GM21390 (cell line): Measurements from ENCODE around the gene ASIC3.
"Not testable (repeated sequence)": the region's sequence is repeated elsewhere in the genome, so short reads cannot be mapped to it uniquely, and the experiment has no call there.

ENCODE experiments used
- ATAC-seq: cut with Tn5 transposase; IDR thresholded peaks from one replicate; pipeline ENCODE4 v1.9.1; 2021; ENCODE audit not compliant: unreplicated experiment

The ASIC3 gene

GRCh38 chr7:151032936-151033863 lies 15.1 kb upstream of the ASIC3 start:
- ATAC-seq = no peak

DNA sequence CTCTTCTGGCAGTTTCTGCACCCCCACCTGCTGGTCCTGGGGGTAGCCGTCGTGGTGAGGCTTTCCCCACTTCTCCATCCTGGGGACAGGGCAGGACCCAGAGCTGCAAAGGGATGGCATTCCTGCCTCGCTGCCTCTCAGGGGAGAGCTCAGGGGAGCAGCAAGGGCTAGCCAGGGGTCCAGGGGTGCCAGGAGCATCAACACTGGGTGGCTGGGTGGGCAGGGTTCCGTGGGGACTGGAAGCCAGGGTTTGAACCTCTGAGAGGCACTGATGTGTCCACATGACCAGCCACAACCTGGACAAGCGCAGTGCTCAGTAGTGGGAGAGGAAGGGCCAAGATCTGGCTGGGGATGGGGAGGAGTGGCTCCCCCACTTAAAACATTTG lies 14.5 kb upstream of the ASIC3 start:
- no peak for ATAC-seq

GRCh38 chr7:151034312-151035025 lies 13.9 kb upstream of the ASIC3 start:
- ATAC-seq = no peak

DNA sequence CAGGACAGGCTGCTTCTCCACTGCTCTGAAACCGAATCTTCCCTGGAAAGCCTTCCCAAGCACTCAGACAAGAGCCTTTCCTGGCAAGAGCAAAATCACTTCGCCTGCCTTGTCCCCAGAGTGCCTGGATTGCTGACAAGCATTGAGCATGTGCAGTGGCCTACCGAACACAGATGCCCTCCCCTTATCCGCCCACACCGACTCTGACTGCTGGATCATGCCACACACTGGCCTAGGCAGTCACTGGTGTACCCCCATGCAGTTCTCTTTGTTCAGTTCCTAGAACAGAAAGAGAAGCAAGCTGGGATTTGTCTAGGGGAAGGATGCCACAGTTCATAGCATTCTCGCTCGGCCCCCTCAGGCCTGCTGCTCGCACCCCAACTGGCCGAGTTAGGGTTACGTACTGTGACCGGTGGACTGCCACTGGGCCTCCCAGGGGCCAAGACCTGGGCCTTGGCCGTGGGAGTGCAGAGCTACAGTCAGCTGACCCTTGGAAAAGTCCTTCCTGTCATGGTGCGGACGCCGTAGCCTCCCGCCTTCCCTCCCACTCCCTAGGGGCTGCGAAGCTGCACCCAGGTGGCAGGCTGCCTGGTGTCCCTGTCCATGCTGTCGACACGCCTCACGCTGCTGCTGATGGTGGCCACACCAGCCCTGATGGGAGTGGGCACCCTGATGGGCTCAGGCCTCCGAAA lies 13.2 kb upstream of the ASIC3 start:
- no peak for ATAC-seq

DNA sequence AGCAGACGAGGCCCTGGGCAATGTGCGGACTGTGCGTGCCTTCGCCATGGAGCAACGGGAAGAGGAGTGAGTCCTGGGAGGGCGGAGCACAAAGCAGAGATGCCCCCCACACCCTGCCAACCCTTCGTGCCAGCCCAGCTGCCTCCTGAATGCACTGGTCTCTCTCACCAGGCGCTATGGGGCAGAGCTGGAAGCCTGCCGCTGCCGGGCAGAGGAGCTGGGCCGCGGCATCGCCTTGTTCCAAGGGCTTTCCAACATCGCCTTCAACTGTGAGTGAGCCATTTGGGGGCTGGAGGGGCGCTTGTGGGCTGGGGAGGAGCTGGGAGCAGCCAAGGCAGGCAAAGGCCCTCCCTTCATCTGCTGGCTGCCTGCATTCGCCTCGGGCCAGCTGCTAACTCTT lies 12.4 kb upstream of the ASIC3 start:
- ATAC-seq = no peak

DNA sequence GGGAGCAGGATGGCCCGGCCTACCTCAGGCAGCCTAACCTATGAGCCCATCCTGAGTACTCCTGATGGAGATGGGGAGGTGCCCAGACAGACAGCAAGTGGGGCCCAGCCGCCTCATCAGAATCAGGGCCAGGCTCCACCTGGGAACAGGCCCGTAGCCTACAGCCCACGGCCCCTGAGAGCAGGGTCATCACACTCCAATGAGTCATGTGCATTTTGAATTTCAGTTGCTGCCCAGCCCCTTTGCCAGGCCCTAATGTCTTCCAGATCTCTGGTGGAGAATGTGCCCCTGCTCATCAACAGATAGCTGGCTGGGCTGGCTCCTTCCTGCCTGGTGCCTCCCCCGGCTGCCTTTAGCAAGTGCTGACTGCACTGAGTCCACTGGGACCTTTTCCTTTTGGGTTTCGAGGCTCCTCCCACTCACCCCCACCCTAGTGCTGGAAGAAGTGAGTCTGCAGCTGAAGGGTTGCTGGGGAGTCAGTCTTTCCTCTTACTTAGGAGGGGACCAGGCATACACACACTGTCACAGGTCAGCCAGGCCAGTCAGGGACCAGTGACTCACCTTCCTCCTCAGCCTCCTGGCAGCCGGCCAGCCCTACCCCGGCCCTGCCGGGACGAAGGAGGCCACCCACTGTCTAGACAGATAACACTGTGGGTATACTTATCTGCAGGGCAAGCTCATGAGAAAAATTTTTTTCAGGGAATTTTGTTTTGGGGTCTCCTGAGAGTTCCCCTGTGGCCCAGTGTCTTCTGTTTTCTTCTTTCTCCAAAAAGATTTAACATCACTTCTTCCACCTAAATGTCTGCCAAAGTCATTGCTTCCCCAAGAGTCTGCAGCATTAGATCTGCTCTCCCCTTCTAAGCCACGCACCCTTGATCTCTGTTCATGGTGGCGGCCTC lies 9.1 kb upstream of the ASIC3 start:
- ATAC-seq = no peak

DNA sequence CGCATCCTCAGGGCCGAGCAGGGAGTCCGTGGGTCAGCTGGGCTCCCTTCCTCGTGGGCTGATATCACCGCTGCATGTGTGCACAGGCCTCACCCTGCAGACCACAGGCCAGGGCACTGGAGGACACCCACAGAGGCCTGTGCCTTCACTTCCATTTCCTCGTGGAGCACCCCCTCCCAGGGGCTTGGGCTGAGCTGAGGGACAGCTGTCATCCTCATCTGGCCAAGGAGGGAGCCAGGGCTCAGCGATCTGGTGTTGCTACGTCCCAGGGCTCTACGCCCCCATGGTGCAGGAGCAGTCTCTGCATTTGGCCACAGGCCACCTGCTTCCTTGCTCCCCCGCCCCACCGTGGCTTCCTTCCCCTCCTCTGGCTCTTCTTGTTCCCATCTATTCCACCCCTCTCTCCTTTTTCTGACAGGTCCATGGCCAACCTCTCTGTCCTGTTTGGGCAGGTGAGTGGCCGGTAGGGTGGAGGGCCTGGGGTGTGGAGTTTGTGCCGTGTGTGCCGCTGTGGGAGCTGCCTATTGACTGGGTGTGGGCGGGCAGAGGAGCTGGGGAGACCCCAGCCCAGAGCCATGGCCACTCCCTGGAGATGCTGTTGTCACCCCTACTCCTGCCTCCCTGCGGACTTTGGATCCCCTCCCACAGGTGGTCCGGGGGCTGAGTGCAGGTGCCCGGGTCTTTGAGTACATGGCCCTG lies 8.3 kb upstream of the ASIC3 start:
- ATAC-seq = no peak

DNA sequence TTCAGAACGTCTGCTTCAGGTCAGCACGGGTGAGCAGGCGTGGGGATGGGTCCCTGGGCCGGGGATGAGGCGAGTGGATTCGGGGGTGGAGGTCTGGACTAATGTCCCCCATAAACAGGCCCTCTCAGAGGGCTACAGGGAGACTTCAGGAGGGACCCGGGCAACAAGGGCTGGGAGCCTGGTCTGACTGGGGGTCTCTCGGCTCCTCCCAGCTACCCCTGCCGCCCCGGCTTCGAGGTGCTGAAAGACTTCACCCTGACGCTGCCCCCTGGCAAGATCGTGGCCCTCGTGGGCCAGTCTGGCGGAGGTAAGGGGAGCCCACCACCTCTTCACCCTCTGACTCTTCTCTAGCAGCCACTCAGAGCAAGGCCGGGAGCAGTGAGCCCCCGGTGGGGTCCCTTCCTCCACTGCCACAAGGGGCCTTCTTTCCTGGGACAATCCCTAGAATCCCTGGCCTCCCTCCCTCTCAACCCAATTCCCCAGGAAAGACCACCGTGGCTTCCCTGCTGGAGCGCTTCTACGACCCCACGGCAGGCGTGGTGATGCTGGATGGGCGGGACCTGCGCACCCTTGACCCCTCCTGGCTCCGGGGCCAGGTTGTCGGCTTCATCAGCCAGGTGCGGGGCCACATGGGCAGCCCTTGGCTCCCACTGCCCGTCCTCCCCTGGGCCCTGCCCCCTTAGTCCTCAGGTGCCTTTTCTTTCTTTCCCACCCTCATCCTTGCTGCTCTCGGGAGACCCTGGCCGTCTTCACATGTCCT lies 7.5 kb upstream of the ASIC3 start:
- no peak for ATAC-seq

DNA sequence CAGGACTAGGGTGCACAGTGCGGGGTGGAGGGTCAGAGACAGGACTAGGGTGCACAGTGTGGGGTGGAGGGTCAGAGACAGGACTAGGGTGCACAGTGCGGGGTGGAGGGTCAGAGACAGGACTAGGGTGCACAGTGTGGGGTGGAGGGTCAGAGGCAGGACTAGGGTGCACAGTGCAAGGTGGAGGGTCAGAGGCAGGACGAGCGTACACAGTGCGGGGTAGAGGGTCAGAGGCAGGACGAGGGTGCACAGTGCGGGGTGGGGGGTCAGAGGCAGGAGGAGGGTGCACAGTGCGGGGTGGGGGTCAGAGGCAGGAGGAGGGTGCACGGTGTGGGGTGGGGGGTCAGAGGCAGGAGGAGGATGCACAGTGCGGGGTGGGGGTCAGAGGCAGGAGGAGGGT lies 4.9 kb upstream of the ASIC3 start:
- not testable (repeated sequence) for ATAC-seq

- no peak for ATAC-seq
These were observed 4.4 kb upstream of the ASIC3 start for GRCh38 chr7:151043959-151044358.

- no peak for ATAC-seq
These were observed 3.1 kb upstream of the ASIC3 start for GRCh38 chr7:151045262-151045661.

DNA sequence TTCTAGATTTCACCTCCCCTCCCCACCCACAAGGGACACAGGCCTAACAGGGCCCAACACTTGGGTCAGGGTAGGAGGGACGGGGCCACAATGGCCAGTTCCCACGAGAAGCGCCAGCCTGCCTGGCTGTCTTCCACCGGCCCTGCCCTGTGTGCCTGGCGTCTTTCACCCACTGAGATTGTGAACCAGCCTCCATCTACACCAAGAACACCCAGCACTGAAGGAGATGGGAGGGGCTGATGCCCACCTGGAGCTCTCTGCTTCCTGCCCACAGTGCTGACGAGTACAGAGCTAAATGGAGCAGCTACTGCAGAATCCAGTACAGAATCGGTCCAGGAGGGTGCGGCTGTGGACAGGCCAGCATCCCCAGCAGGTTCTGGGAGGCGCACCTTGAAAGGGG lies 2.4 kb upstream of the ASIC3 start:
- no peak for ATAC-seq

DNA sequence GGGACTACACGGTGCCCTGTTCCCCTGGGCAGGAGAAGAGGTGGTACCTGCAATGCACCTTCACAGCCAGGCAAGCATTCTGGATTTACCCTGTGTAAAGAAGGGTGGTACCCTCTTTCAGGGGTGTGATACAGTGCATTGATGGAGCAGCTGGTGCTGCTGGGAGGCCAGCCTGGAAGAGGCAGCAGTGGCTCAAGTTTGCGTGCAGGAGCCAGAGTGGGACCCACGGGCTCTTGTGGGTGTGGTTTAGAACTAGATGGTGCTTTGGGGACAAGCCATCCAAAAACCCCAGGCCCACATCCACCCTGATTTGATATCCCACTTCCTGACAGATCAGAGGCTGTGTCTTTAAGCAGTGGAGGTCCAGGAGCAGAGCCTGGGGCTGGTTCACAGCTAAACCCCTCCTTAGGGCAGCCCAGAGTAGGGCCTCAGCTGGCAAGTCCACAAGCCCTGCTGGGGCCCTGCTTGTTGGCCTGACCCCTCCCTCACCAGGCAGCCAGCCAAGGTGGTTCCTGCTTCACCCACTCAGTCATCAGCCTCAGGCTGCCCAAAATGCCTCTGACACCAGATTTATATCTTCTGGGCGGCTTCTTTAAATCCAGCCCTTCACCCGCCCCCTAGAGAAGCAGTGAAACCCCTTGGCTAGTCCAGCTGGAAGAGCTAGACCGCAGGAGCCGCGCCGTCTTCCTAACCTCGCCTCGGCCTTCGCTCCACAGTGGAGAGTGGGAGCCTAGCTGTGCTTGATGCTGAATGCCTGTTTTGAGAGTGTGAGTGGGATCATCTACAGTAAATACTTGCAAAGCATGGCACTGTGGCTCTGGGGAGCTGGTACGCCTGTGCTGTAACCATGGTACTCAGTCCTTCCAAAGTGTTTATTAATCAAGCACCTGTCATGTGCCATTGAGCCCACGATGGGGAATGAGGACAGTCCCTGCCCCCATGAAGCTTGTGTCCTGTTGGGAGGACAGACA lies 1.4 kb upstream of the ASIC3 start:
- no peak for ATAC-seq

- ATAC-seq = no peak
These were observed 656 bp downstream of the ASIC3 start for GRCh38 chr7:151048911-151049463.

GRCh38 chr7:151051108-151051507 lies 2.8 kb downstream of the ASIC3 start:
- ATAC-seq = no peak

DNA sequence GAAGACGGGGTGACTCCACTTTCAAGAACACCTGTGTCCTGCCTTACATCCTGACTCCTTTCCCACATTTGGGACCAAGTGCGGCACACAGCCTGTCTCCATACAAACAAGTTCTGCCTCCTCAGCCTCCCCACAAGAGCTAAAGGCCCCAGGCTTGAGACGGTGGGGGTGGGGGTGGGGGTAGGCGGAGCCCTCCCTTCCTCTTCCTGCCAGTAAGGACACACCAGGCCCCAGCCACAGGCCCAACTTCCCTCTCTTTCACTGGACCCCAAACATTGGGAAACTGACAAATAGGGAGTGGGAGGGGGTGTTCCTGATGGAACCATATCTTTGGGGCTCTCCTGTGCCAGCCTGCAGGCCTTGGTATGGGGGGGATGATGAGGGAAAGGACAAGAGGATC lies 4.8 kb downstream of the ASIC3 start:
- ATAC-seq = no peak

- ATAC-seq = no peak
These were observed 5.4 kb downstream of the ASIC3 start for GRCh38 chr7:151053751-151054150.

DNA sequence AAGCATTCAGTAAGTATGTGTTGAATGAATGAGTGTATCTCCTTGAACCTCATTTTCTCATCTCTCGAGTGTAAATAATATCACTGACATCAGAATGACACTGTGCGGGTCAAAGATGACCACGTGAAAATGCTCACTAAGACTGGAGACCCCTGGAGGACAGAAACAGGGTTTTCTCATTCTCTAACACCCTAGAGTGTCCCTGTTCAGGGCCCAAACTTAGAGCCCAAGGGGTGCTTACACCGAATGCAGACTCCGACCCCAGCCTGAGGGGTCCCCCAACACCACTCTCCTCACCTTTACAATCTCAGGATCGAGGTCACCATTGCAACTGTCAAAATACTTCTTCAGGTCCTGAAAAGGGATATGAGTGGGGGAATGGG lies 7.9 kb downstream of the ASIC3 start:
- ATAC-seq = no peak
